Measurements from ENCODE around the gene NDUFV1.
"Not testable (repeated sequence)": the region's sequence is repeated elsewhere in the genome, so short reads cannot be mapped to it uniquely, and the experiment has no call there.

Gene NDUFV1

GRCh38 chr11:67588899-67589415, 17.8 kb upstream of the NDUFV1 start:
- no CpG with 5 or more reads among the region's 11 CpGs for WGBS (ENCODE audit: extremely low coverage, insufficient coverage, low lambda C conversion rate)

GRCh38 chr11:67592880-67593564, 13.7 kb upstream of the NDUFV1 start:
- Histone ChIP-seq H3K4me3 (ENCODE audit: low read length) (no peak overlapping the region), H3K4me2 (ENCODE audit: low read length) (no peak overlapping the region), H3K4ac (ENCODE audit: low read depth, low read length) (no peak overlapping the region), H2AK5ac (ENCODE audit: low read length) (no peak overlapping the region), H4K8ac (ENCODE audit: low read depth, low read length) (no peak overlapping the region), H3K36me3 (ENCODE audit: control insufficient read depth, insufficient read depth, low read length) (peaks cover 4% of the 10 kb centered on the region), H3K56ac (ENCODE audit: low read length) (no peak overlapping the region), H3K9ac (ENCODE audit: low read length) (no peak overlapping the region), H2BK15ac (replicated peaks; ENCODE audit: low read depth) (no peak overlapping the region), H2BK120ac (ENCODE audit: low read depth, low read length) (no peak overlapping the region), H3K4me1 (ENCODE audit: control insufficient read depth, low read depth, low read length) (no peaks in the 10 kb centered on the region), H4K5ac (ENCODE audit: low read length) (no peak overlapping the region), H3K27ac (ENCODE audit: low read depth, low read length) (no peak overlapping the region), H3K79me1 (ENCODE audit: low read length) (no peaks in the 10 kb centered on the region), H3K79me2 (ENCODE audit: control insufficient read depth, insufficient read depth, low read length) (no peaks in the 10 kb centered on the region), H3K27me3 (ENCODE audit: insufficient read depth, low read length, poor library complexity) (no peaks in the 10 kb centered on the region), H3K23ac (ENCODE audit: low read length) (no peak overlapping the region), H3K18ac (ENCODE audit: low read length) (no peak overlapping the region), H2BK5ac (ENCODE audit: low read length) (no peak overlapping the region)
- WGBS (ENCODE audit: extremely low coverage, insufficient coverage, low lambda C conversion rate), result no CpG with 5 or more reads among the region's 12 CpGs
- no peak for DNase-seq

More at GRCh38 chr11:67588899-67589415, 17.8 kb upstream of the NDUFV1 start:
- H4K5ac ChIP-seq (ENCODE audit: low read length); H2BK15ac ChIP-seq (replicated peaks; ENCODE audit: low read depth); H3K18ac ChIP-seq (ENCODE audit: low read length); H3K27ac ChIP-seq (ENCODE audit: low read depth, low read length); H3K9ac ChIP-seq (ENCODE audit: low read length); H3K4me1 ChIP-seq (ENCODE audit: control insufficient read depth, low read depth, low read length); DNase-seq; H4K8ac ChIP-seq (ENCODE audit: low read depth, low read length); H2BK5ac ChIP-seq (ENCODE audit: low read length); H3K23ac ChIP-seq (ENCODE audit: low read length); H3K4me3 ChIP-seq (ENCODE audit: low read length); H3K56ac ChIP-seq (ENCODE audit: low read length); H2BK120ac ChIP-seq (ENCODE audit: low read depth, low read length); H3K27me3 ChIP-seq (ENCODE audit: insufficient read depth, low read length, poor library complexity); H2AK5ac ChIP-seq (ENCODE audit: low read length); H3K4me2 ChIP-seq (ENCODE audit: low read length); H3K4ac ChIP-seq (ENCODE audit: low read depth, low read length): not testable (repeated sequence)
- Histone ChIP-seq H3K79me1 (ENCODE audit: low read length) (peaks cover 12% of the 10 kb centered on the region), H3K36me3 (ENCODE audit: control insufficient read depth, insufficient read depth, low read length) (peaks cover 11% of the 10 kb centered on the region), H3K79me2 (ENCODE audit: control insufficient read depth, insufficient read depth, low read length) (peaks cover 21% of the 10 kb centered on the region)

DNA sequence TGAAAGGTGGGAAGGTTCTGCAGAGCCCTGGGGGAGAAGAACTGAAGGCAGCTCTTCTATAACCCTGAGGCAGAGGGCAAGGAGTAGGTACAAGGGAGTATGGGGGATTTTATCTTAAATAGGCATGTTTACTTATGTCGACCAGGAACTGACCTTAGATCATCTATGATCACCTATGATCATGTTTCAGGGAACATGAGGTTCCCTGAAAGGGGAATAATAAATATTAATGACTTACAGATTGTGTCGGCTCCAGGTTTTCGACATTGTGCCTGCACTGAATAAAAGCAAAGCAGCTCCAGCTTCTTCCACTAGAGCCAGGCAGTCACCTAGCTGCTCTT, 13.2 kb upstream of the NDUFV1 start:
- Histone ChIP-seq H3K4me3 (ENCODE audit: low read length) (no peak overlapping the region), H3K4ac (ENCODE audit: low read depth, low read length) (no peak overlapping the region), H3K4me1 (ENCODE audit: control insufficient read depth, low read depth, low read length) (no peaks in the 10 kb centered on the region), H3K18ac (ENCODE audit: low read length) (no peak overlapping the region), H4K5ac (ENCODE audit: low read length) (no peak overlapping the region), H3K4me2 (ENCODE audit: low read length) (no peak overlapping the region), H2BK120ac (ENCODE audit: low read depth, low read length) (no peak overlapping the region), H3K27ac (ENCODE audit: low read depth, low read length) (no peak overlapping the region), H3K79me1 (ENCODE audit: low read length) (no peaks in the 10 kb centered on the region), H2BK15ac (replicated peaks; ENCODE audit: low read depth) (no peak overlapping the region), H2AK5ac (ENCODE audit: low read length) (no peak overlapping the region), H3K23ac (ENCODE audit: low read length) (no peak overlapping the region), H3K56ac (ENCODE audit: low read length) (no peak overlapping the region), H4K8ac (ENCODE audit: low read depth, low read length) (no peak overlapping the region), H3K79me2 (ENCODE audit: control insufficient read depth, insufficient read depth, low read length) (no peaks in the 10 kb centered on the region), H3K36me3 (ENCODE audit: control insufficient read depth, insufficient read depth, low read length) (peaks cover 2% of the 10 kb centered on the region), H3K27me3 (ENCODE audit: insufficient read depth, low read length, poor library complexity) (no peaks in the 10 kb centered on the region), H3K9ac (ENCODE audit: low read length) (no peak overlapping the region), H2BK5ac (ENCODE audit: low read length) (no peak overlapping the region)
- WGBS (ENCODE audit: extremely low coverage, insufficient coverage, low lambda C conversion rate), result no CpG with 5 or more reads among the region's 3 CpGs
- DNase-seq, result no peak

- Histone ChIP-seq H3K4me1 (ENCODE audit: control insufficient read depth, low read depth, low read length) (no peaks in the 10 kb centered on the region), H4K5ac (ENCODE audit: low read length) (no peak overlapping the region), H3K4me2 (ENCODE audit: low read length) (no peak overlapping the region), H3K36me3 (ENCODE audit: control insufficient read depth, insufficient read depth, low read length) (no peaks in the 10 kb centered on the region), H3K27ac (ENCODE audit: low read depth, low read length) (no peak overlapping the region), H3K4ac (ENCODE audit: low read depth, low read length) (no peak overlapping the region), H2AK5ac (ENCODE audit: low read length) (no peak overlapping the region), H3K18ac (ENCODE audit: low read length) (no peak overlapping the region), H3K9ac (ENCODE audit: low read length) (no peak overlapping the region), H4K8ac (ENCODE audit: low read depth, low read length) (no peak overlapping the region), H2BK5ac (ENCODE audit: low read length) (no peak overlapping the region), H3K4me3 (ENCODE audit: low read length) (no peak overlapping the region), H2BK15ac (replicated peaks; ENCODE audit: low read depth) (no peak overlapping the region), H3K79me2 (ENCODE audit: control insufficient read depth, insufficient read depth, low read length) (no peaks in the 10 kb centered on the region), H3K79me1 (ENCODE audit: low read length) (no peaks in the 10 kb centered on the region), H3K23ac (ENCODE audit: low read length) (no peak overlapping the region), H3K56ac (ENCODE audit: low read length) (no peak overlapping the region), H2BK120ac (ENCODE audit: low read depth, low read length) (no peak overlapping the region), H3K27me3 (ENCODE audit: insufficient read depth, low read length, poor library complexity) (no peaks in the 10 kb centered on the region)
- no peak for DNase-seq
- no CpG with 5 or more reads among the region's 3 CpGs for WGBS (ENCODE audit: extremely low coverage, insufficient coverage, low lambda C conversion rate)
These were observed 12.3 kb upstream of the NDUFV1 start for GRCh38 chr11:67594480-67594879.

GRCh38 chr11:67596753-67597300, 9.9 kb upstream of the NDUFV1 start:
- Histone ChIP-seq H4K8ac (ENCODE audit: low read depth, low read length) (no peak overlapping the region), H3K79me1 (ENCODE audit: low read length) (no peaks in the 10 kb centered on the region), H3K27me3 (ENCODE audit: insufficient read depth, low read length, poor library complexity) (no peaks in the 10 kb centered on the region), H3K27ac (ENCODE audit: low read depth, low read length) (no peak overlapping the region), H2BK120ac (ENCODE audit: low read depth, low read length) (no peak overlapping the region), H3K79me2 (ENCODE audit: control insufficient read depth, insufficient read depth, low read length) (no peaks in the 10 kb centered on the region), H3K4ac (ENCODE audit: low read depth, low read length) (no peak overlapping the region), H3K36me3 (ENCODE audit: control insufficient read depth, insufficient read depth, low read length) (no peaks in the 10 kb centered on the region), H3K4me3 (ENCODE audit: low read length) (no peak overlapping the region), H3K4me2 (ENCODE audit: low read length) (no peak overlapping the region), H2AK5ac (ENCODE audit: low read length) (no peak overlapping the region), H2BK15ac (replicated peaks; ENCODE audit: low read depth) (no peak overlapping the region), H3K56ac (ENCODE audit: low read length) (no peak overlapping the region), H3K9ac (ENCODE audit: low read length) (no peak overlapping the region), H2BK5ac (ENCODE audit: low read length) (no peak overlapping the region), H4K5ac (ENCODE audit: low read length) (no peak overlapping the region), H3K23ac (ENCODE audit: low read length) (no peak overlapping the region), H3K4me1 (ENCODE audit: control insufficient read depth, low read depth, low read length) (no peaks in the 10 kb centered on the region), H3K18ac (ENCODE audit: low read length) (no peak overlapping the region)
- DNase-seq, result no peak
- no CpG with 5 or more reads among the region's 1 CpG for WGBS (ENCODE audit: extremely low coverage, insufficient coverage, low lambda C conversion rate)

DNA sequence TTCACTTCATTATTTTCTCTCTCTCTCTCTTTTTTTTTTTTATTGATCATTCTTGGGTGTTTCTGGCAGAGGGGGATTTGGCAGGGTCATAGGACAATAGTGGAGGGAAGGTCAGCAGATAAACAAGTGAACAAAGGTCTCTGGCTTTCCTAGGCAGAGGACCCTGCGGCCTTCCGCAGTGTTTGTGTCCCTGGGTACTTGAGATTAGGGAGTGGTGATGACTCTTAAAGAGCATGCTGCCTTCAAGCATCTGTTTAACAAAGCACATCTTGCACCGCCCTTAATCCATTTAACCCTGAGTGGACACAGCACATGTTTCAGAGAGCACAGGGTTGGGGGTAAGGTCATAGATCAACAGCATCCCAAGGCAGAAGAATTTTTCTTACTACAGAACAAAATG, 9.3 kb upstream of the NDUFV1 start:
- H3K27me3 ChIP-seq (ENCODE audit: insufficient read depth, low read length, poor library complexity); H3K27ac ChIP-seq (ENCODE audit: low read depth, low read length); DNase-seq; H3K9ac ChIP-seq (ENCODE audit: low read length); H3K36me3 ChIP-seq (ENCODE audit: control insufficient read depth, insufficient read depth, low read length); H3K79me1 ChIP-seq (ENCODE audit: low read length); H2BK5ac ChIP-seq (ENCODE audit: low read length); H2AK5ac ChIP-seq (ENCODE audit: low read length); H4K8ac ChIP-seq (ENCODE audit: low read depth, low read length); H2BK15ac ChIP-seq (replicated peaks; ENCODE audit: low read depth); H3K23ac ChIP-seq (ENCODE audit: low read length); H3K4me1 ChIP-seq (ENCODE audit: control insufficient read depth, low read depth, low read length); H3K79me2 ChIP-seq (ENCODE audit: control insufficient read depth, insufficient read depth, low read length); H3K56ac ChIP-seq (ENCODE audit: low read length); H3K4me3 ChIP-seq (ENCODE audit: low read length); H3K4ac ChIP-seq (ENCODE audit: low read depth, low read length); H3K18ac ChIP-seq (ENCODE audit: low read length); H2BK120ac ChIP-seq (ENCODE audit: low read depth, low read length); H4K5ac ChIP-seq (ENCODE audit: low read length); H3K4me2 ChIP-seq (ENCODE audit: low read length): not testable (repeated sequence)
- WGBS (ENCODE audit: extremely low coverage, insufficient coverage, low lambda C conversion rate), result no CpG with 5 or more reads among the region's 3 CpGs
